HepG2 (cell line): ENCODE measurements around the gene SMOC1. TPM values are rescaled to one million over a fixed set of nuclear protein-coding genes. Genes with fewer than 3 reads are reported as not detected.

Experiments
- AGO1 ChIP-seq: fragments of 200-400 bp; formaldehyde crosslinking; IDR thresholded peaks from 2 replicates; pipeline ENCODE4 v1.6.1; 2017; ENCODE audit warnings: mild to moderate bottlenecking, low read depth, low read length, moderate library complexity; ENCODE audit not compliant: poor library complexity, severe bottlenecking
- CCAR2 ChIP-seq: fragments of 200-400 bp; formaldehyde crosslinking; optimal IDR thresholded peaks from 2 replicates; pipeline ENCODE3; 2018; ENCODE audit warnings: low read depth, mild to moderate bottlenecking, low read length, moderate library complexity
- EZH2 ChIP-seq: conservative IDR thresholded peaks from 2 replicates; pipeline ENCODE4 v1.6.1; 2012; ENCODE audit warnings: mild to moderate bottlenecking, low read depth, low read length, moderate library complexity
- FLYWCH1 ChIP-seq: sonication (generic); formaldehyde crosslinking; IDR thresholded peaks from 2 replicates; pipeline ENCODE4 v1.8.1; 2023; ENCODE audit warnings: mild to moderate bottlenecking, missing genetic modification reagents
- FOXA3 ChIP-seq: IDR thresholded peaks from 2 replicates; pipeline ENCODE4 v1.6.1; 2016; ENCODE audit warnings: missing genetic modification reagents, missing compliant biosample characterization
- FOXK2 ChIP-seq: fragments of 450-650 bp; IDR thresholded peaks from 2 replicates; pipeline ENCODE4 v1.6.1; 2016
- FOXO4 ChIP-seq: sonication (generic); formaldehyde crosslinking; conservative IDR thresholded peaks from 2 replicates; pipeline ENCODE4 v1.8.1; 2023; ENCODE audit warnings: missing genetic modification reagents
- GATA4 ChIP-seq: sonication (generic); IDR thresholded peaks from 2 replicates; pipeline ENCODE4 v1.6.1; 2016; ENCODE audit warnings: antibody characterized with exemption, low read depth, borderline replicate concordance
- KLF15 ChIP-seq: sonication (generic); formaldehyde crosslinking; IDR thresholded peaks from 2 replicates; pipeline ENCODE4 v1.8.1; 2023; ENCODE audit warnings: borderline replicate concordance, mild to moderate bottlenecking, inconsistent platforms, missing genetic modification reagents, mixed read lengths
- MAZ ChIP-seq, 2 experiments: sonication (generic) in 1 of 2; formaldehyde crosslinking in 1 of 2; IDR thresholded peaks; 2 replicates each; pipeline versions ENCODE4 v1.5.0 to v1.6.1; 2012 to 2020; ENCODE audit warnings: low read depth in 2 of 2, mild to moderate bottlenecking in 2 of 2, borderline replicate concordance in 1 of 2, improper control_type of control experiment in 1 of 2, low read length in 1 of 2, missing genetic modification reagents in 1 of 2, moderate library complexity in 1 of 2
- NFE2 ChIP-seq: sonication (generic); formaldehyde crosslinking; IDR thresholded peaks from 2 replicates; pipeline ENCODE4 v1.4.0; 2020; ENCODE audit warnings: missing genetic modification reagents
- PPARG ChIP-seq: conservative IDR thresholded peaks from 2 replicates; pipeline ENCODE4 v1.6.1; 2016; ENCODE audit warnings: missing biosample characterization, missing genetic modification reagents
- RAD21 ChIP-seq: fragments of 450-650 bp; formaldehyde crosslinking; IDR thresholded peaks from 2 replicates; pipeline ENCODE4 v1.5.0; 2020; ENCODE audit warnings: mild to moderate bottlenecking
- RBM22 ChIP-seq: fragments of 200-400 bp; formaldehyde crosslinking; optimal IDR thresholded peaks from 2 replicates; pipeline ENCODE3; 2017; ENCODE audit warnings: mild to moderate bottlenecking, low read length, moderate library complexity
- RFX5 ChIP-seq: IDR thresholded peaks from 2 replicates; pipeline ENCODE4 v1.6.1; 2011; ENCODE audit warnings: low read depth, low read length, improper control_type of control experiment
- RFXANK ChIP-seq: IDR thresholded peaks from 2 replicates; pipeline ENCODE4 v1.6.1; 2016
- SALL2 ChIP-seq: sonication (generic); formaldehyde crosslinking; IDR thresholded peaks from 2 replicates; pipeline ENCODE4 v1.8.1; 2023; ENCODE audit warnings: mild to moderate bottlenecking, missing genetic modification reagents, inconsistent platforms
- U2AF2 ChIP-seq: fragments of 200-400 bp; formaldehyde crosslinking; IDR thresholded peaks from 2 replicates; pipeline ENCODE4 v1.6.1; 2017; ENCODE audit warnings: low read depth, mild to moderate bottlenecking, low read length
- ZIK1 ChIP-seq: sonication (generic); formaldehyde crosslinking; IDR thresholded peaks from 2 replicates; pipeline ENCODE4 v1.5.0; 2020; ENCODE audit warnings: mild to moderate bottlenecking, low read depth, missing genetic modification reagents, borderline replicate concordance
- ZKSCAN5 ChIP-seq: sonication (generic); formaldehyde crosslinking; IDR thresholded peaks from 2 replicates; pipeline ENCODE4 v1.5.1; 2020; ENCODE audit warnings: mild to moderate bottlenecking, missing genetic modification reagents
- ZNF235 ChIP-seq: sonication (generic); formaldehyde crosslinking; IDR thresholded peaks from 2 replicates; pipeline ENCODE4 v1.8.1; 2023; ENCODE audit warnings: mild to moderate bottlenecking, missing genetic modification reagents, borderline replicate concordance
- ZNF34 ChIP-seq: sonication (generic); formaldehyde crosslinking; IDR thresholded peaks from 2 replicates; pipeline ENCODE4 v1.4.0; 2020; ENCODE audit warnings: mild to moderate bottlenecking, missing genetic modification reagents, borderline replicate concordance
- ZNF572 ChIP-seq: sonication (generic); formaldehyde crosslinking; IDR thresholded peaks from 2 replicates; pipeline ENCODE4 v1.5.1; 2020; ENCODE audit warnings: mild to moderate bottlenecking, missing genetic modification reagents
- ZNF614 ChIP-seq: IDR thresholded peaks from 2 replicates; pipeline ENCODE4 v1.6.1; 2018; ENCODE audit warnings: missing biosample characterization, missing genetic modification reagents, inconsistent platforms, borderline replicate concordance
- ZNF704 ChIP-seq: sonication (generic); formaldehyde crosslinking; IDR thresholded peaks from 2 replicates; pipeline ENCODE4 v1.8.1; 2023; ENCODE audit warnings: mild to moderate bottlenecking, inconsistent platforms, moderate library complexity, missing genetic modification reagents, borderline replicate concordance
- polyA plus RNA-seq, 8 experiments: library from polyadenylated mRNA; depleted of rRNA in 3 of 8; stranded (reverse) in 7 of 8; unstranded in 1 of 8; fragments of >200 nt; fragmentation: Illumina TruSeq in 4 of 8; extraction: Trizol in 4 of 8; gene quantifications; 2 replicates each; pipeline versions ENCODE4 v1.2.1 to v1.2.3, GENCODE V29; 2011 to 2016; ENCODE audit warnings: low read depth in 4 of 8, missing spikeins in 1 of 8, mixed read lengths in 1 of 8; ENCODE audit not compliant: insufficient read depth in 1 of 8
- total RNA-seq, 5 experiments: library from RNA; depleted of rRNA; stranded (reverse); fragments of >200 nt; fragmentation: Illumina TruSeq; extraction: Trizol; gene quantifications; 2 replicates each; pipeline ENCODE4 v1.2.3, GENCODE V29; 2016; ENCODE audit warnings: low read depth in 1 of 5
- TF ChIP-seq, protein P1 (sequence below): sonication (generic); formaldehyde crosslinking; IDR thresholded peaks from 2 replicates; pipeline ENCODE4 v1.4.0; 2020; ENCODE audit warnings: missing genetic modification reagents
- TF ChIP-seq, protein P2 (sequence below): sonication (generic); formaldehyde crosslinking; IDR thresholded peaks from 2 replicates; pipeline ENCODE4 v1.8.1; 2023; ENCODE audit warnings: mild to moderate bottlenecking, moderate library complexity, missing genetic modification reagents

The SMOC1 gene
- total and polyA plus RNA-seq, 2 of the 13 experiments (the other 11 are each of a cell fraction or from before 2014, with no cell fraction given): 17.8 to 35.6 TPM

DNA sequence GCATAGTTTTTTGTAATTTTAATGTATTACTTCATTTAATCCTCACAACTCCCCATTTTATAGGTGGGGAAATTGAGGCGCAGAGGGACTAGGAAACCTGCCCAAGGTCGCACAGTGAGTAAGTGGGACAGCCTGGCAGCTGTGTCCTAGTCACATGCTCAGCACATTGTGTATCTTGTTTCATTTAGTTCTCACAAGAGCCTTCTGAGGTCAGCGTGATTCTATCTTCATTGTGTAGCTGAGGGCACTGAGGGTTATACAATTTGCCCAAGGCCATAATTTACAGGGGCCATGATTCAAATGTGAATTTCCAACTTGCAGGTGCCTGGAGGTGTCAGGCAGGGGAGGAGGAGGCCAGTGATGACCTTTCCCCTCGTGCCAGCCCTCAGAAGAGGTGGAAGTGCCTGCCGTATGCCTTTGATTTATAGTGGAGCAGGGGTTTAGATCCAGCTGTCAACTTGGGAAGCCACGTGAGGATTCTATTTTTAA lies 30.3 kb upstream of the SMOC1 start (continued):
- no peak for TF ChIP-seq FOXO4 (CRISPR knock-in tag)
- TF ChIP-seq U2AF2: no peak
- no peak for TF ChIP-seq ZNF704 (CRISPR knock-in tag)
- TF ChIP-seq ZNF572 (CRISPR knock-in tag): no peak
- TF ChIP-seq FOXK2: no peak
- no peak for TF ChIP-seq ZNF614 (CRISPR knock-in tag)
- no peak for TF ChIP-seq FLYWCH1
- no peak for TF ChIP-seq SALL2
- TF ChIP-seq KLF15 (CRISPR knock-in tag): no peak
- no peak for TF ChIP-seq RBM22
- TF ChIP-seq RFXANK (CRISPR knock-in tag): no peak
- TF ChIP-seq RAD21 (CRISPR knock-in tag): no peak
- TF ChIP-seq, protein P1, sequence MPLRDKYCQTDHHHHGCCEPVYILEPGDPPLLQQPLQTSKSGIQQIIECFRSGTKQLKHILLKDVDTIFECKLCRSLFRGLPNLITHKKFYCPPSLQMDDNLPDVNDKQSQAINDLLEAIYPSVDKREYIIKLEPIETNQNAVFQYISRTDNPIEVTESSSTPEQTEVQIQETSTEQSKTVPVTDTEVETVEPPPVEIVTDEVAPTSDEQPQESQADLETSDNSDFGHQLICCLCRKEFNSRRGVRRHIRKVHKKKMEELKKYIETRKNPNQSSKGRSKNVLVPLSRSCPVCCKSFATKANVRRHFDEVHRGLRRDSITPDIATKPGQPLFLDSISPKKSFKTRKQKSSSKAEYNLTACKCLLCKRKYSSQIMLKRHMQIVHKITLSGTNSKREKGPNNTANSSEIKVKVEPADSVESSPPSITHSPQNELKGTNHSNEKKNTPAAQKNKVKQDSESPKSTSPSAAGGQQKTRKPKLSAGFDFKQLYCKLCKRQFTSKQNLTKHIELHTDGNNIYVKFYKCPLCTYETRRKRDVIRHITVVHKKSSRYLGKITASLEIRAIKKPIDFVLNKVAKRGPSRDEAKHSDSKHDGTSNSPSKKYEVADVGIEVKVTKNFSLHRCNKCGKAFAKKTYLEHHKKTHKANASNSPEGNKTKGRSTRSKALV (CRISPR knock-in tag): no peak; the same call in 1 of the 2 replicates
- TF ChIP-seq MAZ (IDR thresholded peaks at IDR 0.05; ENCODE audit: borderline replicate concordance, low read depth, low read length): no peak
- no peak for TF ChIP-seq MAZ (CRISPR knock-in tag; IDR thresholded peaks at IDR 0.05; ENCODE audit: low read depth)
- TF ChIP-seq RFX5: no peak
- no peak for TF ChIP-seq AGO1
- no peak for TF ChIP-seq ZNF34
- no peak for TF ChIP-seq ZKSCAN5 (CRISPR knock-in tag)
- TF ChIP-seq ZNF235 (CRISPR knock-in tag): no peak
- TF ChIP-seq CCAR2: no peak
- peak; percentile 86 for TF ChIP-seq PPARG (CRISPR knock-in tag)
- no peak for TF ChIP-seq ZIK1 (CRISPR knock-in tag)
- TF ChIP-seq, protein P2, sequence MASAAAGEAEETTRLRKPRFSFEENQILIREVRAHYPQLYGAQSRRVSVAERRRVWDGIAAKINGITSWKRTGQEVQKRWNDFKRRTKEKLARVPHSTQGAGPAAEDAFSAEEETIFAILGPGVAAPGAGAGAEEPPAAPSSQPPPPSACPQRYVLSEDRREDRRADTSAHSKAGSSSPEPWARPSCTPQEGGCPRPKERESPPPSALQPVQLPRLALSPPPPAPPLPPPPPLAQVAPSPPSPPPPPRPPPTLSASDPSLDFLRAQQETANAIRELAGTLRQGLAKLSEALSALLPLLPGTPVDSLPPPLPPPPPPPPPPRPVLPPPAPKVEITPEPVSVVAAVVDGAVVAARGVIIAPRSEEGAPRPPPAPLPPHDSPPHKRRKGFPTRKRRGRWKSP: no peak
- TF ChIP-seq EZH2: no peak
- no peak for TF ChIP-seq GATA4
- no peak for TF ChIP-seq NFE2 (CRISPR knock-in tag)
- TF ChIP-seq FOXA3 (CRISPR knock-in tag): peak; percentile 19; the same call in 1 of the 2 replicates
